ENCODE measurements around the gene MIGA2.
A peak's percentile ranks its signal among the peaks of the same experiment; 100 is the strongest.

Gene MIGA2

GRCh38 chr9:129110740-129111527 lies 74.5 kb downstream of the MIGA2 start, which contains the start of the genes CRAT and PTPA:
Gene CRAT (minus strand): TSS chr9:129110793. CDS start chr9:129110509, 284 bp downstream.
Gene PTPA (plus strand): TSS chr9:129111415. CDS start chr9:129111601, 186 bp downstream.
- peaks cover 0 to 8% of the 10 kb centered on the region in 2 experiments; a peak in 2 of 3 replicates for H3K36me3 ChIP-seq (ENCODE audit: control insufficient read depth in 2 of 2, insufficient read depth in 1 of 2, low read length in 2 of 2)
- H3K4me1 ChIP-seq (ENCODE audit: control insufficient read depth, insufficient read depth, low read length), result peaks cover 4% of the 10 kb centered on the region; the same call in 1 of the 2 replicates
- CTCF ChIA-PET, result interaction anchor here (0.7 to 2.2 kb wide), 4 partner anchors 13 to 63 kb away, joined by 3 to 12 read pairs (median 4); no protein-coding TSS in a partner anchor
- POLR2A ChIA-PET, result interaction anchor here (0.6 to 3.7 kb wide), 10 partner anchors 8 to 1967 kb away, joined by 3 to 23 read pairs (median 4); partner anchors contain the start of genes DOLPP1, NTMT1 and SH3GLB2
- H3K27ac ChIP-seq (ENCODE audit: extremely low read depth, low read depth, low read length), result peak within 1 kb of the TSS; percentile 87
- peak within 1 kb of the TSS; percentile 97 for H3K4me3 ChIP-seq (ENCODE audit: low read depth, low read length)
- H3K9me3 ChIP-seq (ENCODE audit: control insufficient read depth, insufficient read depth, low read depth, low read length), result no peaks in the 10 kb centered on the region
- peak; percentile 44; the same call in 1 of the 2 replicates for TF ChIP-seq PBX3 (CRISPR knock-in tag; IDR thresholded peaks at IDR 0.05)
- peak; percentile 87 for TF ChIP-seq KLF9 (tag by site-specific recombination; IDR thresholded peaks at IDR 0.05; ENCODE audit: low read depth)
- TF ChIP-seq ZNF19 (tag by site-specific recombination; IDR thresholded peaks at IDR 0.05; ENCODE audit: low read depth), result no peak
- TF ChIP-seq ZNF776 (tag by site-specific recombination; IDR thresholded peaks at IDR 0.05; ENCODE audit: borderline replicate concordance), result no peak
- TF ChIP-seq ZNF549 (tag by site-specific recombination; IDR thresholded peaks at IDR 0.05), result no peak
- no peak for TF ChIP-seq ZNF239 (tag by site-specific recombination; IDR thresholded peaks at IDR 0.05)
- no peak; the same call in 1 of the 2 replicates for TF ChIP-seq ZNF623 (tag by site-specific recombination; IDR thresholded peaks at IDR 0.05)
- TF ChIP-seq ZNF624 (tag by site-specific recombination; IDR thresholded peaks at IDR 0.05), result no peak
- no peak for TF ChIP-seq ZNF138 (tag by site-specific recombination; IDR thresholded peaks at IDR 0.05; ENCODE audit: borderline replicate concordance)
- no peak for TF ChIP-seq AEBP2 (tag by site-specific recombination; IDR thresholded peaks at IDR 0.05; ENCODE audit: borderline replicate concordance)
- no peak for TF ChIP-seq ZNF112 (tag by site-specific recombination; IDR thresholded peaks at IDR 0.05)
- no peak for TF ChIP-seq PRDM4 (tag by site-specific recombination; IDR thresholded peaks at IDR 0.05)
- TF ChIP-seq ZNF26 (tag by site-specific recombination; IDR thresholded peaks at IDR 0.05), result no peak
- peak; percentile 67; the same call in 1 of the 2 replicates for TF ChIP-seq ZBTB1 (tag by site-specific recombination; IDR thresholded peaks at IDR 0.05)
- TF ChIP-seq ZBTB20 (tag by site-specific recombination; IDR thresholded peaks at IDR 0.05), result no peak
- peak; percentile 77 for TF ChIP-seq ZNF501 (tag by site-specific recombination; IDR thresholded peaks at IDR 0.05)
- TF ChIP-seq SP3 (tag by site-specific recombination; IDR thresholded peaks at IDR 0.05), result peak; percentile 83
- peak; percentile 56; the same call in 1 of the 2 replicates for TF ChIP-seq ZFP69B (tag by site-specific recombination; IDR thresholded peaks at IDR 0.05)
- TF ChIP-seq ZNF518A (tag by site-specific recombination; conservative IDR thresholded peaks at IDR 0.05; ENCODE audit: low read depth), result no peak
- no peak for TF ChIP-seq ZNF830 (tag by site-specific recombination; IDR thresholded peaks at IDR 0.05; ENCODE audit: low read depth)
- no peak for TF ChIP-seq ZNF362 (tag by site-specific recombination; IDR thresholded peaks at IDR 0.05)
- peak; percentile 32; the same call in 1 of the 2 replicates for TF ChIP-seq ZFP37 (tag by site-specific recombination; IDR thresholded peaks at IDR 0.05)
- peak; percentile 66 for TF ChIP-seq ZFHX2 (tag by site-specific recombination; conservative IDR thresholded peaks at IDR 0.05)
- TF ChIP-seq ZNF133 (tag by site-specific recombination; IDR thresholded peaks at IDR 0.05), result no peak
